GM19328 (cell line): ENCODE results near the gene TAS2R40.
"Not testable (repeated sequence)": the region's sequence is repeated elsewhere in the genome, so short reads cannot be mapped to it uniquely, and the experiment has no call there.

Experiments used
- ATAC-seq: cut with Tn5 transposase; IDR thresholded peaks from one replicate; pipeline ENCODE4 v1.9.1; 2021; ENCODE audit warnings: mild to moderate bottlenecking, moderate library complexity; ENCODE audit not compliant: unreplicated experiment

The TAS2R40 gene

GRCh38 chr7:143221737-143222136 is at the start of gene TAS2R40:
Gene TAS2R40 (plus strand): TSS chr7:143222037. CDS start chr7:143222079, 42 bp downstream.
- ATAC-seq, result no peak

GRCh38 chr7:143172354-143172753 is 49.5 kb upstream of the TAS2R40 start:
- ATAC-seq, result no peak

- no peak for ATAC-seq
Observed at GRCh38 chr7:143176128-143176527, 45.7 kb upstream of the TAS2R40 start.

GRCh38 chr7:143177374-143178119 is 44.3 kb upstream of the TAS2R40 start:
- ATAC-seq, result no peak

GRCh38 chr7:143180771-143181170 is 41.1 kb upstream of the TAS2R40 start:
- not testable (repeated sequence) for ATAC-seq

- no peak for ATAC-seq
Observed at GRCh38 chr7:143181349-143181748, 40.5 kb upstream of the TAS2R40 start.

- ATAC-seq, result no peak
Observed at GRCh38 chr7:143183024-143183423, 38.8 kb upstream of the TAS2R40 start, which contains the start of gene TAS2R39. Gene TAS2R39 (plus strand): TSS chr7:143183419. CDS start chr7:143183419, 0 bp downstream.

- ATAC-seq, result no peak
Observed at GRCh38 chr7:143185551-143185950, 36.3 kb upstream of the TAS2R40 start.

GRCh38 chr7:143188994-143189393 is 32.8 kb upstream of the TAS2R40 start:
- no peak for ATAC-seq

- ATAC-seq, result no peak
Observed at GRCh38 chr7:143193880-143194279, 28.0 kb upstream of the TAS2R40 start.

GRCh38 chr7:143199040-143199439 is 22.8 kb upstream of the TAS2R40 start:
- ATAC-seq, result no peak

GRCh38 chr7:143202161-143202560 is 19.7 kb upstream of the TAS2R40 start:
- no peak for ATAC-seq

GRCh38 chr7:143203386-143203785 is 18.5 kb upstream of the TAS2R40 start:
- no peak for ATAC-seq

GRCh38 chr7:143205560-143206293 is 16.1 kb upstream of the TAS2R40 start:
- ATAC-seq, result peak; percentile 68

- no peak for ATAC-seq
Observed at GRCh38 chr7:143210541-143210940, 11.3 kb upstream of the TAS2R40 start.

- not testable (repeated sequence) for ATAC-seq
Observed at GRCh38 chr7:143213478-143213877, 8.4 kb upstream of the TAS2R40 start.

GRCh38 chr7:143214789-143215679 is 6.8 kb upstream of the TAS2R40 start:
- peak; percentile 84 for ATAC-seq

- no peak for ATAC-seq
Observed at GRCh38 chr7:143216151-143216550, 5.7 kb upstream of the TAS2R40 start.

GRCh38 chr7:143216686-143217085 is 5.2 kb upstream of the TAS2R40 start:
- ATAC-seq, result no peak

- no peak for ATAC-seq
Observed at GRCh38 chr7:143217806-143218205, 4.0 kb upstream of the TAS2R40 start.

- no peak for ATAC-seq
Observed at GRCh38 chr7:143221286-143221685, 551 bp upstream of the TAS2R40 start.
